HCT116 (cell line): ENCODE measurements around the gene LNP1. TPM values are rescaled to one million over a fixed set of nuclear protein-coding genes. Genes with fewer than 3 reads are reported as not detected.

Experiments used
- ATAC-seq: fragments of 200-7000 bp; cut with Tn5 transposase; 2 replicates; pipeline ENCODE4 v1.9.1; 2020; ENCODE audit warnings: mild to moderate bottlenecking, moderate library complexity
- BruUV-seq: library from RNA; stranded (reverse); fragments of 400-500 nt; replicated peaks from 2 replicates; lab custom pipeline; 2021; lab: Mats Ljungman, UMichigan
- CTCF ChIA-PET: fragments of 300-600 bp; sonication (Branson Sonifier 250); formaldehyde crosslinking; loops from one replicate; lab custom pipeline; 2021; ENCODE audit warnings: antibody characterized with exemption; lab: Charles Lee
- POLR2A ChIA-PET: fragments of 300-600, 350-600 bp; sonication (Branson Sonifier 250); formaldehyde crosslinking; loops from one replicate; lab custom pipeline; 2021; ENCODE audit warnings: antibody characterized with exemption; lab: Charles Lee
- RAD21 ChIA-PET, 2 experiments: fragments of 300-600 bp; sonication (Branson Sonifier 250); formaldehyde crosslinking; loops; one replicate each; lab custom pipeline; 2023; ENCODE audit warnings: low total read pairs in 2 of 2; ENCODE audit not compliant: uncharacterized antibody in 2 of 2, unreplicated experiment in 2 of 2, low non-redundant PET in 1 of 2; lab: Charles Lee
- DNase-seq: peaks from one replicate; pipeline ENCODE4 v3.0.0-alpha.2; 2010; ENCODE audit warnings: low read depth, low spot score
- H2AFZ ChIP-seq: fragments of 200-600 bp; shearing (Covaris generic), sonication (generic); 2 replicates; pipeline ENCODE4 v1.6.1; 2017; ENCODE audit warnings: low read depth, mixed run types, mixed read lengths, antibody characterized with exemption, low read length; ENCODE audit not compliant: poor library complexity, severe bottlenecking
- H3K27ac ChIP-seq: 2 replicates; pipeline ENCODE4 v1.5.1; 2012; ENCODE audit warnings: low read depth, low read length
- H3K27me3 ChIP-seq: fragments of 200-600 bp; sonication (generic); 2 replicates; pipeline ENCODE4 v1.6.1; 2016; ENCODE audit warnings: mixed run types, low read length, mixed read lengths; ENCODE audit not compliant: insufficient read depth
- H3K36me3 ChIP-seq, 2 experiments: fragments of 200-500 bp in 1 of 2; fragments of 200-600 bp in 1 of 2; sonication (Bioruptor generic) in 1 of 2; sonication (generic) in 1 of 2; 2 replicates each; pipeline versions ENCODE4 v1.5.1 to v1.6.1; 2014 to 2016; ENCODE audit warnings: low read length in 2 of 2, inconsistent platforms in 1 of 2, mixed read lengths in 1 of 2, mixed run types in 1 of 2; ENCODE audit not compliant: insufficient read depth in 2 of 2, control insufficient read depth in 1 of 2
- H3K4me1 ChIP-seq, 2 experiments: fragments of 200-600 bp in 1 of 2; sonication (generic) in 1 of 2; 2 replicates each; pipeline versions ENCODE4 v1.5.1 to v1.6.1; 2012 to 2017; ENCODE audit warnings: low read length in 2 of 2, inconsistent platforms in 1 of 2, mild to moderate bottlenecking in 1 of 2, mixed read lengths in 1 of 2, mixed run types in 1 of 2, moderate library complexity in 1 of 2; ENCODE audit not compliant: insufficient read depth in 2 of 2, control insufficient read depth in 1 of 2
- H3K4me2 ChIP-seq: fragments of 200-600 bp; sonication (generic); 2 replicates; pipeline ENCODE4 v1.6.1; 2017; ENCODE audit warnings: mixed run types, low read length, mixed read lengths
- H3K4me3 ChIP-seq, 2 experiments: fragments of 200-600 bp in 1 of 2; sonication (generic) in 1 of 2; replicated peaks in 1 of 2; 2 replicates each; pipeline ENCODE4 v1.5.1; 2011 to 2016; ENCODE audit warnings: low read length in 2 of 2, control low read depth in 1 of 2, low read depth in 1 of 2, mild to moderate bottlenecking in 1 of 2, mixed read lengths in 1 of 2, mixed run types in 1 of 2
- H3K79me2 ChIP-seq: fragments of 200-600 bp; sonication (generic); 2 replicates; pipeline ENCODE4 v1.6.1; 2017; ENCODE audit warnings: mild to moderate bottlenecking, mixed run types, low read length, moderate library complexity, mixed read lengths; ENCODE audit not compliant: insufficient read depth
- H3K9ac ChIP-seq: fragments of 200-600 bp; sonication (generic); 2 replicates; pipeline ENCODE4 v1.6.1; 2016; ENCODE audit warnings: low read length, mixed read lengths
- H3K9me2 ChIP-seq: fragments of 200-600 bp; sonication (generic), shearing (Covaris generic); 2 replicates; pipeline ENCODE4 v1.6.1; 2017; ENCODE audit warnings: mixed run types, mild to moderate bottlenecking, moderate library complexity; ENCODE audit not compliant: insufficient read depth
- H3K9me3 ChIP-seq, 2 experiments: fragments of 200-500 bp in 1 of 2; fragments of 200-600 bp in 1 of 2; sonication (Bioruptor generic) in 1 of 2; sonication (generic) in 1 of 2; 2 replicates each; pipeline ENCODE4 v1.6.1; 2014 to 2017; ENCODE audit warnings: low read length in 2 of 2, mixed read lengths in 2 of 2, inconsistent platforms in 1 of 2, low read depth in 1 of 2, mild to moderate bottlenecking in 1 of 2, mixed run types in 1 of 2, moderate library complexity in 1 of 2; ENCODE audit not compliant: control insufficient read depth in 1 of 2, insufficient read depth in 1 of 2
- H4K20me1 ChIP-seq: fragments of 200-600 bp; sonication (generic), shearing (Covaris generic); 2 replicates; pipeline ENCODE4 v1.6.1; 2017; ENCODE audit warnings: mixed run types, mild to moderate bottlenecking, moderate library complexity; ENCODE audit not compliant: insufficient read depth
- CBX3 ChIP-seq: IDR thresholded peaks from 2 replicates; pipeline ENCODE4 v1.6.1; 2012; ENCODE audit warnings: low read depth
- CEBPB ChIP-seq: IDR thresholded peaks from 2 replicates; pipeline ENCODE4 v1.6.1; 2012; ENCODE audit warnings: low read depth
- EGR1 ChIP-seq: IDR thresholded peaks from 2 replicates; pipeline ENCODE4 v1.6.1; 2012; ENCODE audit warnings: low read depth
- EZH2 ChIP-seq: fragments of 200-600 bp; sonication (generic); IDR thresholded peaks from 2 replicates; pipeline ENCODE4 v1.6.1; 2017; ENCODE audit warnings: antibody characterized with exemption, mixed run types
- EZH2phosphoT487 ChIP-seq: fragments of 200-600 bp; IDR thresholded peaks from 2 replicates; pipeline ENCODE4 v1.6.1; 2018; ENCODE audit warnings: antibody characterized with exemption, borderline replicate concordance
- FOSL1 ChIP-seq: IDR thresholded peaks from 2 replicates; pipeline ENCODE4 v1.6.1; 2012; ENCODE audit warnings: low read depth
- JUND ChIP-seq: IDR thresholded peaks from 2 replicates; pipeline ENCODE4 v1.6.1; 2012
- POLR2A ChIP-seq: IDR thresholded peaks from 2 replicates; pipeline ENCODE4 v1.7.0; 2011; ENCODE audit warnings: borderline replicate concordance; ENCODE audit not compliant: insufficient read depth, insufficient read length; ENCODE audit errors: extremely low read depth
- POLR2AphosphoS5 ChIP-seq: IDR thresholded peaks from 2 replicates; pipeline ENCODE4 v1.6.1; 2011; ENCODE audit warnings: mild to moderate bottlenecking, low read depth, low read length, moderate library complexity
- RAD21 ChIP-seq: IDR thresholded peaks from 2 replicates; pipeline ENCODE4 v1.6.1; 2012; ENCODE audit warnings: low read depth, mild to moderate bottlenecking
- SIN3A ChIP-seq: IDR thresholded peaks from 2 replicates; pipeline ENCODE4 v1.6.1; 2012; ENCODE audit warnings: low read depth
- SP1 ChIP-seq: IDR thresholded peaks from 2 replicates; pipeline ENCODE4 v1.6.1; 2012; ENCODE audit warnings: low read depth
- SRF ChIP-seq: IDR thresholded peaks from 2 replicates; pipeline ENCODE4 v1.6.1; 2012; ENCODE audit warnings: low read depth
- TCF7L2 ChIP-seq: IDR thresholded peaks from 2 replicates; pipeline ENCODE4 v1.7.0; 2011; ENCODE audit warnings: borderline replicate concordance, inconsistent platforms; ENCODE audit not compliant: insufficient read depth, insufficient read length; ENCODE audit errors: extremely low read depth
- ZBTB33 ChIP-seq: IDR thresholded peaks from 2 replicates; pipeline ENCODE4 v1.6.1; 2011; ENCODE audit warnings: mild to moderate bottlenecking, low read length, moderate library complexity; ENCODE audit not compliant: insufficient replicate concordance; ENCODE audit errors: extremely low read depth
- ZFX ChIP-seq: fragments of 450-650 bp; IDR thresholded peaks from 2 replicates; pipeline ENCODE4 v1.6.1; 2017
- ZNF274 ChIP-seq: fragments of 200-500 bp; sonication (Bioruptor generic); IDR thresholded peaks from 2 replicates; pipeline ENCODE4 v1.6.1; 2014; ENCODE audit warnings: mild to moderate bottlenecking, low read depth, low read length, inconsistent platforms
- intact Hi-C: fragments of 100-400 bp; cut with micrococcal nuclease; formaldehyde crosslinking; loops from 2 replicates; pipeline ENCODE4 v1.10.0; 2022
- total RNA-seq: library from RNA; stranded (reverse); gene quantifications from one replicate; pipeline ENCODE4 v1.2.1, GENCODE V29; 2021; ENCODE audit not compliant: unreplicated experiment
- TF ChIP-seq, protein P1 (sequence below): IDR thresholded peaks from 2 replicates; pipeline ENCODE4 v1.6.1; 2012
- TF ChIP-seq, protein P2 (sequence below), 3 experiments: fragments of 200-600 bp in 1 of 3; sonication (generic) in 1 of 3; IDR thresholded peaks in 2 of 3; conservative IDR thresholded peaks in 1 of 3; 2 replicates each; pipeline ENCODE4 v1.5.1; 2012 to 2017; ENCODE audit warnings: low read depth in 2 of 3, low read length in 2 of 3, antibody characterized with exemption in 1 of 3, borderline replicate concordance in 1 of 3, control low read depth in 1 of 3, mild to moderate bottlenecking in 1 of 3, mixed read lengths in 1 of 3, mixed run types in 1 of 3, moderate library complexity in 1 of 3; ENCODE audit not compliant: insufficient read depth in 1 of 3
- TF ChIP-seq, protein P3 (sequence below): IDR thresholded peaks from 2 replicates; pipeline ENCODE4 v1.6.1; 2012

Gene LNP1
- total RNA-seq, 1 experiment from 2014 or later: 1.6 TPM

DNA sequence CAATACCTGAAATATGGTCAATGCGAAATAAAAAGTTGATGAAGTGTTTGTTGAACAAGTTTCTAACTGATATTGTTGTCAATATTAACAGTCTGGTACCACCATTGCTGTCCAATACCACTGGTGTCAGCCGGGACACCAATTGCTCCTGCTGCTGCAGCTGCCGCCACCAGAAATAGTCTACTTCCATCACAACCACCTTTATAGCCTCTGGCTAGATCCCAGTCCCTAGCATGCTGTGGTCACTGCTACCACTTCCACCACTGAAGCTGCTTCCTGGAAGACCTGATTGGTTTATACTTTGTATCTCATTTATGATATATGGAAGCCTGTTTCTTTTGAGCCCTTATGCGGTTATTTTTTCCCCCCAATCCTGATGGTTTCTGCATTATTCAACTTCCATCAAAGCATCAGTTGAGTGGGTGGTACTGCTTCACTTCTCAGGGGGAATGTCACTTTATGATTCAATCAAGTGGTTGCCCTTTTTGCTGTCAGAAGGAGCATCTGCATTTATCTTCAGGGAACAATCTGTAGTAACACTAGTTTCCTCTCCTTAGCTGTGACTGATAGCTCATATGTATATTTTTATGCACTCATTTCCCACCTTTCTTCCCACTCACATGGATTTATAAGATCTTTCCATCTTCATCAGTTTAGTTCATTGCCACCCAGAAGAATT is 11.7 kb downstream of the LNP1 start:
- Histone ChIP-seq H3K79me2 (no peaks in the 10 kb centered on the region), H3K4me2 (no peak overlapping the region), H3K27ac (no peak overlapping the region), H3K9me2 (no peaks in the 10 kb centered on the region), H3K36me3 (no peaks in the 10 kb centered on the region), H3K27me3 (no peaks in the 10 kb centered on the region), H3K4me3 (no peak overlapping the region), H3K4me1 (no peaks in the 10 kb centered on the region), H3K9ac (no peak overlapping the region), H3K9me3 (no peaks in the 10 kb centered on the region), H4K20me1 (no peaks in the 10 kb centered on the region), H2AFZ (no peak overlapping the region)
- ChIA-PET RAD21 (no interaction called here), POLR2A (no interaction called here), CTCF (no interaction called here)
- intact Hi-C loops: no loop called here
- no peak for ATAC-seq
- TF ChIP-seq, protein P1, sequence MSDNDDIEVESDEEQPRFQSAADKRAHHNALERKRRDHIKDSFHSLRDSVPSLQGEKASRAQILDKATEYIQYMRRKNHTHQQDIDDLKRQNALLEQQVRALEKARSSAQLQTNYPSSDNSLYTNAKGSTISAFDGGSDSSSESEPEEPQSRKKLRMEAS: no peak
- no peak for TF ChIP-seq RAD21
- TF ChIP-seq ZFX: no peak
- TF ChIP-seq POLR2A: no peak
- TF ChIP-seq ZBTB33: no peak
- TF ChIP-seq TCF7L2: no peak
- no peak for TF ChIP-seq EZH2phosphoT487
- no peak for TF ChIP-seq SP1
- TF ChIP-seq EZH2: no peak
- no peak for TF ChIP-seq ZNF274
- TF ChIP-seq SRF: no peak
- no peak for TF ChIP-seq FOSL1
- TF ChIP-seq POLR2AphosphoS5: no peak
- TF ChIP-seq, protein P2, sequence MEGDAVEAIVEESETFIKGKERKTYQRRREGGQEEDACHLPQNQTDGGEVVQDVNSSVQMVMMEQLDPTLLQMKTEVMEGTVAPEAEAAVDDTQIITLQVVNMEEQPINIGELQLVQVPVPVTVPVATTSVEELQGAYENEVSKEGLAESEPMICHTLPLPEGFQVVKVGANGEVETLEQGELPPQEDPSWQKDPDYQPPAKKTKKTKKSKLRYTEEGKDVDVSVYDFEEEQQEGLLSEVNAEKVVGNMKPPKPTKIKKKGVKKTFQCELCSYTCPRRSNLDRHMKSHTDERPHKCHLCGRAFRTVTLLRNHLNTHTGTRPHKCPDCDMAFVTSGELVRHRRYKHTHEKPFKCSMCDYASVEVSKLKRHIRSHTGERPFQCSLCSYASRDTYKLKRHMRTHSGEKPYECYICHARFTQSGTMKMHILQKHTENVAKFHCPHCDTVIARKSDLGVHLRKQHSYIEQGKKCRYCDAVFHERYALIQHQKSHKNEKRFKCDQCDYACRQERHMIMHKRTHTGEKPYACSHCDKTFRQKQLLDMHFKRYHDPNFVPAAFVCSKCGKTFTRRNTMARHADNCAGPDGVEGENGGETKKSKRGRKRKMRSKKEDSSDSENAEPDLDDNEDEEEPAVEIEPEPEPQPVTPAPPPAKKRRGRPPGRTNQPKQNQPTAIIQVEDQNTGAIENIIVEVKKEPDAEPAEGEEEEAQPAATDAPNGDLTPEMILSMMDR (IDR thresholded peaks at IDR 0.05 in 2 of 3, conservative IDR thresholded peaks at IDR 0.05 in 1 of 3; ENCODE audit: borderline replicate concordance in 1 of 3, insufficient read depth in 1 of 3, low read depth in 2 of 3, low read length in 2 of 3): no peak
- no peak for TF ChIP-seq JUND
- TF ChIP-seq CBX3: no peak
- TF ChIP-seq EGR1: no peak
- no peak for TF ChIP-seq CEBPB
- TF ChIP-seq, protein P3, sequence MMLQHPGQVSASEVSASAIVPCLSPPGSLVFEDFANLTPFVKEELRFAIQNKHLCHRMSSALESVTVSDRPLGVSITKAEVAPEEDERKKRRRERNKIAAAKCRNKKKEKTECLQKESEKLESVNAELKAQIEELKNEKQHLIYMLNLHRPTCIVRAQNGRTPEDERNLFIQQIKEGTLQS: no peak
- no peak for TF ChIP-seq SIN3A
- no TSS peak for BruUV-seq
- DNase-seq: no peak
